HUES48 (cell line): Measurements from ENCODE around the gene RAPGEF3.

ENCODE experiments used
- H3K27ac ChIP-seq: one replicate; pipeline ENCODE4 v1.7.0; 2013; ENCODE audit warnings: low read depth, low read length, inconsistent platforms
- H3K27me3 ChIP-seq: 2 replicates; pipeline ENCODE4 v1.6.1; 2013; ENCODE audit warnings: mild to moderate bottlenecking, low read length; ENCODE audit not compliant: control insufficient read depth, insufficient read depth
- H3K36me3 ChIP-seq: 2 replicates; pipeline ENCODE4 v1.6.1; 2013; ENCODE audit warnings: low read length; ENCODE audit not compliant: control insufficient read depth, insufficient read depth
- H3K4me1 ChIP-seq: 2 replicates; pipeline ENCODE4 v1.6.1; 2013; ENCODE audit warnings: mild to moderate bottlenecking, low read length; ENCODE audit not compliant: control insufficient read depth, insufficient read depth
- H3K4me3 ChIP-seq: 2 replicates; pipeline ENCODE4 v1.5.1; 2013; ENCODE audit warnings: mild to moderate bottlenecking, low read depth, low read length
- H3K9ac ChIP-seq: 2 replicates; pipeline ENCODE4 v1.6.1; 2013; ENCODE audit warnings: mild to moderate bottlenecking, low read depth, low read length, moderate library complexity
- H3K9me3 ChIP-seq: 2 replicates; pipeline ENCODE4 v1.6.1; 2013; ENCODE audit warnings: low read length; ENCODE audit not compliant: control insufficient read depth, insufficient read depth

RAPGEF3 gene

DNA sequence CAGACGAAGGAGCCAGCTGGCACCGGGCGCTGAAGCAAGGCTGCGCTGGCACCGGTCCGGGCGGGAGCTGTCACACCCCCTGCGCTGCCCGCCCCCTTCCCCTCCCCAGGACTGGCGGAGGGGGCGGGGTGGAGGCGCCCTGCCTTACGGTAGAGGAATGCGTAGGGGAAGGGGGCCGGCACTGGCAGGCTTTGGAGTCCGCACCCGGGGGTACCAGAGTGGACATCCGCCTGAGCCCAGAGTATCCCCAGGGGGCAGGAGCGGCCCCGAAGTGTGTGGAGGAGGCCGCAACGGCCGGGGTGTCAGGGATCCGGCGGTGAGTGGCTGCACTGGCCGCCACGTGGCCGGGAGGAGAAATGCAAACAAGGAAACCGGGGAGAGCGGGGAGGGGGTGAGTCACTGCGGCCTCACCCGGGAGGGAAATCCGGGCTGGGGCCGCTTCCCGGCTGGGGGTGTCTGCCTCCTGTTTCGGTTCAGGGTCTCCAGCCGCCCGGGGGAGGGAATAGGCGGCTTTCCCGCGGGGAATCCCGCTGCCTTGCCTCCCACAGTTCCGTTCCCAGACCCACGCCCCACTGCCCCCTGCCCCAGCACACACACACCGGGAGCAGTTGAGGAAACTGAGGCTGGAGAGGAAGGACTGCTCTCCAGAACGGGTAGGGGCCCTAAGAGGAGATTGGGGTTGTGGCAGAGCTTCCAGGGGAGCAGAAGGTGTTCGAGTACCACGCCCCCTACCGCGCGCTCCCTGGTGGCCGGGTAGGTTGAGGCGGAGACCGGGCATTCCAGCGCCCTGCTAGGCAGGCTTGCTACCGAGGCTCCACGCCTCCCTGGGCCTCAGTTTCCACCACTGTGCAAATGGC is at the start of gene RAPGEF3:
Gene RAPGEF3, minus strand, starts transcription at position 47 of the 857 bp plus-strand sequence. CDS start 324 bp downstream, outside the sequence.
- Histone ChIP-seq H3K9ac (peak within 1 kb of the TSS; percentile 46), H3K4me3 (peak within 1 kb of the TSS; percentile 71), H3K9me3 (no peaks in the 10 kb centered on the region), H3K27ac (peak within 1 kb of the TSS; percentile 52), H3K36me3 (no peaks in the 10 kb centered on the region), H3K4me1 (peaks cover 16% of the 10 kb centered on the region), H3K27me3 (peaks cover 6% of the 10 kb centered on the region; the same call in 1 of the 2 replicates)

DNA sequence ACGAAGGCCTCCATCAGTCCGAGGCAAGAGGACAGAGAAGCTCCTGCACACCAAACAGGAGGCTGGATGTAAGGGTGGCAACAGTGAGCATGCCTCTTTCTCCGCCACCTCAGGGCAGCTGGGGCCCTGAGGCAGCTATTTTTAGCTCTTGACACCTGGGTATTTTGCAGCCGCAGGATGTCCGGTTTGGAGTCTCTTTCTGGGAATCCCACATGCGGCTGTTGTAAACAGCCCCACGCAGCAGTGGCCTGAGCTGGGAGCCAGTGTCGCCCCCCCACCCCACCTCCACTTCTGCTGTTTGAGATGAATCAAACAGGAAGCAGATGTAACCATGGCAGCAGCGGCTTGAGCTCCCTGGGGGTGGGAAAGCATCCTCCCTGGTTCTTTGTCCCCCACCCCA is 49.4 kb upstream of the RAPGEF3 start:
- 0 out of 2 replicates have a peak, but pooled peaks cover 6% of the 10 kb centered on the region for H3K36me3 ChIP-seq
- H3K4me3 ChIP-seq: no peak overlapping the region
- peak overlapping the region; percentile 12 for H3K27ac ChIP-seq
- no peaks in the 10 kb centered on the region for H3K9me3 ChIP-seq
- peaks cover 50% of the 10 kb centered on the region for H3K4me1 ChIP-seq
- H3K9ac ChIP-seq: no peak overlapping the region
- no peaks in the 10 kb centered on the region for H3K27me3 ChIP-seq

DNA sequence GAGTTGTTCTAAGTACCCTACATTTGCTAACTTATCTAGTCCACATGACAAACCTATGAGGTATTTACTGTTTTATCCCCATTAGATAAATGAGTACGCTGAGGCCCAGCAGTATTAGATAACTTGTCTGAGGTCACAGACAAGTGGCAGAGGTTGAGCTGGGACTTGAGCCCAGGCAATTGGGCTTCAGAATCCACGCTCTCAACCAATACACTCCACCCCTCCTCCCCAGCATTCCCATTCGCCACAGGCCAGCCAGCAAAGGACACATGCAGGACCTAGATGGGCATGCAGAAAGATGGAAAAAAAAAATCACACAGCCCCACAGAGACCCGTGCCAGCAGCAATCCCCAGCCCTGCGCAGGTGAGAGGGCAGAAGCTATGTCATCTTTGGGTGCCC is 48.7 kb upstream of the RAPGEF3 start:
- Histone ChIP-seq H3K36me3 (0 out of 2 replicates have a peak, but pooled peaks cover 6% of the 10 kb centered on the region), H3K27me3 (no peaks in the 10 kb centered on the region), H3K27ac (no peak overlapping the region), H3K4me1 (peaks cover 46% of the 10 kb centered on the region), H3K4me3 (no peak overlapping the region), H3K9me3 (no peaks in the 10 kb centered on the region), H3K9ac (no peak overlapping the region)

DNA sequence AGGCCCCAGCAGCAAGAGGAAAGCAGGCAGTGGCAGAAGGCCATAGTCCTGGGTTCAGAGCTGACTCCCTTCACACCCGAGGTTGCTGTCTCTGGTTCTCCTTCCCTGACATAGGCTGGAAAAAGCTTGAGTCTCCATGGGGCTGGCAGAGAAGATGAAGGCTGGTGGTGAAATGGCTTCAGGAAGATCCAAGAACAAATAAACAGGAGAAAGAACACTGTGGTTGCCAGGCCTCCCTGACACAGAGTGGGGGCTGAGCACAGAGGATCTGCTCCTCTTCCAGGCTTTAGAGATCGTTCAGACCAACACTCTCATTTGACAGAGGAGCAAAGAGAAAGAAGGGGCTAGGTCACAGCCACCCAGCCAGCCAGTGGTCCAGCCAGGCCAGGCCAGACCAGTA is 46.7 kb upstream of the RAPGEF3 start:
- no peak overlapping the region for H3K9ac ChIP-seq
- H3K27ac ChIP-seq: no peak overlapping the region
- no peak overlapping the region for H3K4me3 ChIP-seq
- H3K4me1 ChIP-seq: peaks cover 27% of the 10 kb centered on the region
- H3K9me3 ChIP-seq: no peaks in the 10 kb centered on the region
- no peaks in the 10 kb centered on the region for H3K27me3 ChIP-seq
- H3K36me3 ChIP-seq: 0 out of 2 replicates have a peak, but pooled peaks cover 6% of the 10 kb centered on the region

DNA sequence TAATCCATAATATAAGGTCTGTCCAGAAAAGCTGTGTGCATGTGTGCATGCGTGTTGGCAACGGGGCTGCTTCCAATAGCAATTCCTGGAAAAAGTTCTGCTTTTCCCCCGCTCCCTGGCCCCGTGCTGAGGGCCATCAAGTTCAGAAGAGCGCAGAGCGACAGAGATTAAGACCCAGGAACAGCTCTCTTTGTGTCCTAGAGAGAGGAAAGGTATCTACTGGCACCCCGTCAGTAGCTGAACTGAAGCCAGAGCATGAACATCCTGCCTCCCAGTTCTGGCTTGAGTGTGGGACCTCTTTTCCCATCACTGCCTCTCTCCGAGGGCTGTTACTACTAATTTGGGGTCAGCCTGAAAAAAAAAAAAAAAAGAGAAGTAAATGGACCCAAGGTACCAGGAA is 45.5 kb upstream of the RAPGEF3 start:
- Histone ChIP-seq H3K27me3 (no peaks in the 10 kb centered on the region), H3K27ac (no peak overlapping the region), H3K4me3 (no peak overlapping the region), H3K36me3 (0 out of 2 replicates have a peak, but pooled peaks cover 8% of the 10 kb centered on the region), H3K9me3 (no peaks in the 10 kb centered on the region), H3K9ac (no peak overlapping the region), H3K4me1 (peaks cover 17% of the 10 kb centered on the region)

DNA sequence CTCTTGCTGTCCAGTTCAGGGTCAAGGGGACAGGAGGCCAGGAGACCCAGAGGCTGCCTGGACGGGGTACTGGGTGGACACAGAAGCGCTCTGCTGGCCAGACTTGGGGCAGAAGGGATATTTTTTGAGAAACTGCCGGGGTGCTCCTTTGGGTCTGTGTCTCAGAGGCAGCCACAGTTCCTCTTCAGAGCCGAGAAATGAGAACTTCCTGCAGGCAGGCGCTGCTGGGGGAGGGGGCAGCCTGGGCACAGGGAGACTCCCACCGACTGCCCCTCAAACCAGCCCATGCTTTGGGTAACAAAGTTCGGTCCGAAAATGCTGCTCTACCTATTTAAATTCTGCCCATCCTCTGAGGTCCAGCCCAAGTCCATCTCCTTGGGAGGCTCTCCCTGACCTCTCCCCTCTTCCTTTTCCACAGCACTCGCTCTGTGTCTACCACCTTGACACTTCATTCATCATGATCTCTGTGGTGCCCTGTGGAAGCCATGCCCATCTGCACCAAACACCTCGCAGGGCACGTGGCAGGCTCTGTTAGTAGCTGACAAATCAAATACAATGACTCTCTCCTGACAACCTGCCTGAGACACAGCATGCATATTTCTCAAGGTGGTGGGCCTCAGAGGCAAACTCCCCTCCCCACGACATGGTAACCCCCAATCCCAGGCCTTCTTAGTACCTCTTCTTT is 44.7 kb upstream of the RAPGEF3 start:
- Histone ChIP-seq H3K36me3 (0 out of 2 replicates have a peak, but pooled peaks cover 10% of the 10 kb centered on the region), H3K27me3 (no peaks in the 10 kb centered on the region), H3K9ac (no peak overlapping the region), H3K4me3 (no peak overlapping the region), H3K27ac (no peak overlapping the region), H3K9me3 (no peaks in the 10 kb centered on the region), H3K4me1 (peaks cover 9% of the 10 kb centered on the region)

- H3K4me1 ChIP-seq: 0 out of 2 replicates have a peak, but pooled peaks cover under 1% of the 10 kb centered on the region
- no peak overlapping the region for H3K27ac ChIP-seq
- no peaks in the 10 kb centered on the region for H3K9me3 ChIP-seq
- no peaks in the 10 kb centered on the region for H3K27me3 ChIP-seq
- H3K36me3 ChIP-seq: peaks cover 10% of the 10 kb centered on the region; the same call in 1 of the 2 replicates
- H3K4me3 ChIP-seq: no peak overlapping the region
- no peak overlapping the region for H3K9ac ChIP-seq
These were observed 43.6 kb upstream of the RAPGEF3 start for GRCh38 chr12:47802312-47802711.

GRCh38 chr12:47801904-47802246 is 43.2 kb upstream of the RAPGEF3 start:
- no peaks in the 10 kb centered on the region for H3K27me3 ChIP-seq
- H3K4me3 ChIP-seq: no peak overlapping the region
- H3K27ac ChIP-seq: no peak overlapping the region
- no peak overlapping the region for H3K9ac ChIP-seq
- H3K36me3 ChIP-seq: peaks cover 11% of the 10 kb centered on the region
- no peaks in the 10 kb centered on the region for H3K9me3 ChIP-seq
- H3K4me1 ChIP-seq: 0 out of 2 replicates have a peak, but pooled peaks cover 2% of the 10 kb centered on the region

- Histone ChIP-seq H3K36me3 (peaks cover 15% of the 10 kb centered on the region), H3K27ac (no peak overlapping the region), H3K9me3 (no peaks in the 10 kb centered on the region), H3K4me3 (no peak overlapping the region), H3K4me1 (0 out of 2 replicates have a peak, but pooled peaks cover 2% of the 10 kb centered on the region), H3K27me3 (no peaks in the 10 kb centered on the region), H3K9ac (no peak overlapping the region)
These were observed 42.7 kb upstream of the RAPGEF3 start for GRCh38 chr12:47801170-47801903.

DNA sequence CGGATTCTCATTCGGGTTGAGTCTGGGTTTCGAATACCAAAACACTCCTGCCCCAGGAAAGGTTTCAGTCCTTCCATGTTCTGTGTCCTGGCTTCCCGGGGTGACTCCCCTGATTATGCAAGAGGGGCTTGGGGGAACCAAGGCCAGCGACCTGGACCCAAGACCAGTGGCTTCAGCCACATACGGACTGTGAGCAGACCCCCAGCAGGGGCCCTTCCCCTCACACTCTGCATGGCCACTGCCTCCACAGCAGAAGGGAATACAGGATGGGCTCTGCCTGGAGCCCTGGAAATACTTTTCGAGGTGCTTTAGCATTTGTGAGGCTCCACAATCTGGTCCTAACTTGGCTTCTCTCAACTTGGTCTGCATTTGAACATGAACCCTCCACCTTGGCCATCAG is 41.9 kb upstream of the RAPGEF3 start:
- H3K9ac ChIP-seq: no peak overlapping the region
- no peaks in the 10 kb centered on the region for H3K9me3 ChIP-seq
- no peak overlapping the region for H3K27ac ChIP-seq
- no peaks in the 10 kb centered on the region for H3K27me3 ChIP-seq
- H3K4me1 ChIP-seq: 0 out of 2 replicates have a peak, but pooled peaks cover 2% of the 10 kb centered on the region
- H3K36me3 ChIP-seq: peaks cover 22% of the 10 kb centered on the region
- no peak overlapping the region for H3K4me3 ChIP-seq
